Measurements from ENCODE around the gene RHOBTB1.

DNA sequence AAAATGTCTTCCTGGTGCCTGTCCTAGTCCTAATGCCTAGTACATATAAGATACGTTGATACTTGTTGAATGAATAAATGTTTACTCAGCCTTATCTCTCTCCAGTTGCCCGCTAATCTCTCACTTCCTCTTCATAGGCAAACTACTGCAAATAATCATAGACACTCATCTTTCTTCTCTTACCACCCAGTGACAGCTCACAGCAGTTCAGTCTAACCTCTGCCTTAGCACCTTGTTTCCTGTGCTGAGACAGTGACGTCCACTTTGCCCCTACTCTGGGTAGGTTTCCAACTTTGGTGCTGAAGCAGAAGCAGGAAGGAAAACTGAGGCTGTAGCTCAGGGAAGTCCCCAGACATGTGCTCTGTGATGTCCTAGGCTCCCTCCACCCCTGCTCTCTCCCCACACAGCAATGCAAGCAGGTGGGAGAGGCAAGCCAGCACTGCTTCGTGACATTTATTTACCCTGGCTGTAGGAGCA, 45.5 kb upstream of the RHOBTB1 start:
- TF ChIP-seq, protein P1, sequence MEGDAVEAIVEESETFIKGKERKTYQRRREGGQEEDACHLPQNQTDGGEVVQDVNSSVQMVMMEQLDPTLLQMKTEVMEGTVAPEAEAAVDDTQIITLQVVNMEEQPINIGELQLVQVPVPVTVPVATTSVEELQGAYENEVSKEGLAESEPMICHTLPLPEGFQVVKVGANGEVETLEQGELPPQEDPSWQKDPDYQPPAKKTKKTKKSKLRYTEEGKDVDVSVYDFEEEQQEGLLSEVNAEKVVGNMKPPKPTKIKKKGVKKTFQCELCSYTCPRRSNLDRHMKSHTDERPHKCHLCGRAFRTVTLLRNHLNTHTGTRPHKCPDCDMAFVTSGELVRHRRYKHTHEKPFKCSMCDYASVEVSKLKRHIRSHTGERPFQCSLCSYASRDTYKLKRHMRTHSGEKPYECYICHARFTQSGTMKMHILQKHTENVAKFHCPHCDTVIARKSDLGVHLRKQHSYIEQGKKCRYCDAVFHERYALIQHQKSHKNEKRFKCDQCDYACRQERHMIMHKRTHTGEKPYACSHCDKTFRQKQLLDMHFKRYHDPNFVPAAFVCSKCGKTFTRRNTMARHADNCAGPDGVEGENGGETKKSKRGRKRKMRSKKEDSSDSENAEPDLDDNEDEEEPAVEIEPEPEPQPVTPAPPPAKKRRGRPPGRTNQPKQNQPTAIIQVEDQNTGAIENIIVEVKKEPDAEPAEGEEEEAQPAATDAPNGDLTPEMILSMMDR (conservative IDR thresholded peaks at IDR 0.05; ENCODE audit: low read length), result no peak
- no peak for TF ChIP-seq EZH2phosphoT487 (IDR thresholded peaks at IDR 0.05; ENCODE audit: borderline replicate concordance, low read depth, low read length)

Measured in OCI-LY7 (cell line).